HL-60/S4 treated with phorbol 12-myristate 13-acetate at 8.2 ng/mL for 4 days and 3 days (cell line): ENCODE measurements around the gene DPP4.

ENCODE experiments used
- in situ Hi-C: fragments of 300-500 bp; cut with MboI; formaldehyde crosslinking; loops from 2 replicates; pipeline ENCODE4 v1.15.0; 2022; ENCODE audit warnings: low sequenced_read_pairs

The DPP4 gene

DNA sequence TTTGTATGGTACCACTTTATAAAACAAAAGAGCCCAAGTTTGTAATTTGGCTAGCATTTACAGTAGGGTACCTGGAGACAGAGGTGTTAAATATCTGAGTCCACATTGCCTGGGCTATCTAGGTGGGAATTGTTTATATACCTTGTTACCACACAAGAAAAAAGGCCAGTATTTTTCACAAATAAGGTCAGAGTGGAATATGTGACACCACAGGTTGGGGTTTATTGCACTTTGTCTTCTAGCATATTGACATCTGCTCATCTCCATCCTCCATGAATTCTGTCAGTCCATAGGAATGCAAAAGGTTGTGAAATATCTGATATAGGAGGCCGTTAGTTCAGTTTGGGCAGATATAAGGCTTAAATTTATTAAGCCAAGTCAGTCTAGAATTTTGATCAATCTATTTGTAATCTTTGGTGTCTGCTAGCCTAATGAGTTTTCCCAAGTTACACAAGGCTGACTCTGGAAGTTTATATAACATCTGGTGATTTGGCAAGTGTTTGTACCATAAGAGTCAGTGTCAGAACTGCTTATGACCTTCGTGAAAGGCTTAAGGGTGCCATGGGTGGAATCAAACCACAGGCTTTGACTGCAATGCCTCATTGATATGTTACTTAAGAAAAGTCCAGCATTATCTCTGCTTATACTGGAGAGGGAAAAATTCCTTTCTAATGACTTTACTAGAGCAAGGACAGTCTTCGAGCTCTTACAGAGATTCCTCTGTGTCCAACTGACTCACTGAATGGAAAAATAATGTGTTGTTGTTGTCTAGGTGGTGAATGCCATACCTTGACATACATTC is 11.3 kb upstream of the DPP4 start:
- in situ Hi-C loops = no loop called here

- in situ Hi-C loops = no loop called here
These were observed 10.5 kb upstream of the DPP4 start for GRCh38 chr2:162084536-162084935.

DNA sequence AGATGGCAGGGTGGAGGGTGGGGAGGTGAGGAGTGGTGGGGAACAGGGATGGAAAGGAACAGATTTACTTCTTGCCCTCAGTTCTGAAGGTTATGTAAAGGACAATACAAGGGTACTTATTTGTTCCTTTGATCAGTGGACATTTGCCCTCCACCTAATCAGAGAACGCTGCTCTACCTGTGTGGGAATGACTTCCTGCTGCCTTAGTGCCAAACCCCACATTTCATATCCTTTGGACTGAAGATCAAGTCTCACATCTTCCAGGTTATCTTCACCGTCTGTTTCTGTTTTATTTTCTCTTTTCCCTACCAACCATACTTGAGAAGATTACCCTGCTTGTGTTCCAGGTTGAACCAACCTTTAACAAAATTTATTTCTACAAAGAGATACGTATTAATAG is 8.7 kb upstream of the DPP4 start:
- in situ Hi-C loops = no loop called here

- in situ Hi-C loops = no loop called here
These were observed 8.0 kb upstream of the DPP4 start for GRCh38 chr2:162082036-162082435.

GRCh38 chr2:162079514-162079913 is 5.5 kb upstream of the DPP4 start:
- in situ Hi-C loops = no loop called here

DNA sequence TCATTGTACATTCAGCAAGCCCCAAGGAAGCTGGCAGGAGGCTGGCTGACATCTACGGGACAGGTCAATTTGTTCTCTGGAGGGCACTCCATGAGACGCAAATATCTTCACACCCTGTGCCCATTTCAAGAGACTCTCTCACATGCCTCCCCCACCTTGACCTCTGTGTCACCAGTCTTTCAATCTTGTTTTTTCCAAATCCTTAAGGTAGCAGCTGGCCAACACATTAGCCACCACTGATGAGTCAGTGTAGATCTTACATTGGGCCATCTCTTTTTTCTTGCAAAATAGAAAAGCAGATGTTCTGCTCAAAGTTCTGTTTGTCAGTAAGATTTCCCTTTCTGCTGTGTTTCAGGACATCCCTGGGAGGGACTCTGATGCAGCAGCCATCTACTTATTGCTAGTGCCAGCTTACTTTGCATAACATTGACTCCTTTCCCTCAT is 1.7 kb upstream of the DPP4 start:
- in situ Hi-C loops = no loop called here

GRCh38 chr2:162074928-162075688 is 1.1 kb upstream of the DPP4 start:
- in situ Hi-C loops = no loop called here

- in situ Hi-C loops = no loop called here
These were observed 549 bp upstream of the DPP4 start for GRCh38 chr2:162074632-162074895.

DNA sequence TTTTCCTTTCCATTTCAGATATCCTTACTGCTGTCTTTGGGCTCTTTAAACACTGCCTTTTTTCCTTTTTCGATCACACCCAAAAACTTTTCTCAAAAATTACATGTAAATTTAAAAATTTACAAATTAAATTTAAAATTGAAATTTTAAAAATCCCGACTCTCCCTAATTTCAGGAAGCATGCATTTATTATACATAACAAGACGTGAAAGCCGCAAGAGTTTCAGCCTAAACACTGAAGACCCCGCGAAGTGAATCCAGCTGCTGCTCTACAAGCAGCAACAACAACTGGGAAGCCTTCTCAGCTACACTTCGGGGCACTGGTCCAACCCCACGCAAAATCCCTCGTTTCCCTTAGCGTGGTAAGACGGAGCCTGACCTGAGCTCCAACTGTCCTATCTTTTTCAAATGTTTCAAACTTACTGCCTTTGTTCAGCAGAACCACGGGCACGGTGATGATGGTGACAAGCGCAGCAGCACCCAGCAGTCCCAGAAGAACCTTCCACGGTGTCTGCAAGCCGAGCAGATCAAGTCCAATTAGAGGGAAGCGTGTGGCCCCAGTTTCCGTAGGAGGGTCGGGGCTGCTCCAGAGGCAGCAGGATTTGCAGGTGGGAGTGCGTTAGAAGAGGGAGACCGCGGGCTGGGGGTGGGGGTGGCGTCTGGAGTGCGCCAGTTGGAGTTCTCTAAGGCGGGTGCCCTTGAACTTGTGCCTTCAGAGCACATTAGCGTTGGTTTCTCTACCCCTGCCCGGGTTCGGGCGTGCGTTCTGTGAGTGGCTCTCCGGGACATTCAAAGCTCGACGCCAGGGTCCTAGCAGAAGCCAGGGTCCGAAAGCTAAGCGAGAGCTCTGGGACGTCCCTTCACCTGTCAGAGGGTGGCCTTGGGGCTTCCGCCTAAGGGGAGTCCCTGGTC is 783 bp downstream of the DPP4 start:
- in situ Hi-C loops = no loop called here

DNA sequence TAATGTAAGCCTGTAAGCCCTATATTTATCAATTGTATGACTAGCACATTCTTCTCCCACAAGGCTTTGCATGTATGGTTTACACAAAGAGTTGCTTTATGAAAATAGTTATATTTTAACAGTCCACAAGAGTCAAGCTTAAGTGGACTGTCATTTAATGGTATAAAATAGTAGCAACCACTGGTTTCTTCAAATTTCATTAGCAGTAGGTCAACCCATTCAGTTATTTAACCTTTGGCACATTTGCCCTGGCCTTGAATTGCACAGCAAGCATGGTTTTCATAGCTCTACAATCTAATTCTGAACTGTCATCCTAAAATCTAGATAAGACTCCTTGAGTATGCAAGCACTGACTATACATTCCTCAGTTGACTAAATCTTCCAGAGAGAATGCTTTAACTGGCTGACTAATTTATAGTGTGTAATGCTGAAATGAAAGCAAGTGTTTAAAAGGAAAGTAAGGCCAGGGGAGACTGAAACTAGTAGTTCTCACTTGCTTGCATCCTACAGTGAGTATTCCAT is 1.8 kb downstream of the DPP4 start:
- in situ Hi-C loops = no loop called here

GRCh38 chr2:162071001-162071400 is 3.0 kb downstream of the DPP4 start:
- in situ Hi-C loops = no loop called here

DNA sequence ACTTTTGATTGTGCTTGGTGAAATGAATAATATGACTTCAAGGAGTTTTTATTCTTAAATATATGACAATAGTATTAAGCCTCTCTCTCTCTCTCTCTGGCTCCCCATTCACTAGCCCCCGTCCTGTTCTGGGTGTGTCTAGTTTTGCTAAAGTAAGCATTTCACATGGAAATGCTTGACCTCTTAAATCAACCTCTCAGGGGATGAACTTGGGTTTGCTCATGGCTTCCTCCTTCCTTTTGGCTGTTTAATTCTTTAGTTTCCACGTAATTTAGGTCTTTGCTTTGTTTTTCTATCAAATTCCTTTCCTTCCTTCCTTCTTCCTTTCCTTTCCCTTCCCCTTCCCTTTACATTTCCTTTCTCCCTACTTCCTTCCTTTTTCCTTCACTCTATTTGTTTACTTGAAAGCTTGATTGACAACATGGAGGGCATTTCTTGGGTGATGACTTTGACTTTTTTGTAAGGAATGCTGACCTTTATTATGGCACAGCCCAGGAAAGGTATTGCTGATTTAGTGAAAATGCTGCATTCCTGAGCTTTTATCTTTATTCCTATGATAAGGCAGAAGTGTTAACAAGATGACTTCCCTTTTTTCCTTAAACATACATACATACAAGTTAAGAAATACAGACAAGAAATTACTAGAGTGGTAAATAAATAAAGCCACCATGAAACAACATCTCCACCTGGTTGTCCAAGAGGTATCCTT is 3.6 kb downstream of the DPP4 start:
- in situ Hi-C loops = no loop called here

GRCh38 chr2:162069267-162069903 is 4.6 kb downstream of the DPP4 start:
- in situ Hi-C loops = no loop called here

GRCh38 chr2:162067596-162067995 is 6.4 kb downstream of the DPP4 start:
- in situ Hi-C loops = no loop called here

- in situ Hi-C loops = no loop called here
These were observed 8.2 kb downstream of the DPP4 start for GRCh38 chr2:162065767-162066166.

DNA sequence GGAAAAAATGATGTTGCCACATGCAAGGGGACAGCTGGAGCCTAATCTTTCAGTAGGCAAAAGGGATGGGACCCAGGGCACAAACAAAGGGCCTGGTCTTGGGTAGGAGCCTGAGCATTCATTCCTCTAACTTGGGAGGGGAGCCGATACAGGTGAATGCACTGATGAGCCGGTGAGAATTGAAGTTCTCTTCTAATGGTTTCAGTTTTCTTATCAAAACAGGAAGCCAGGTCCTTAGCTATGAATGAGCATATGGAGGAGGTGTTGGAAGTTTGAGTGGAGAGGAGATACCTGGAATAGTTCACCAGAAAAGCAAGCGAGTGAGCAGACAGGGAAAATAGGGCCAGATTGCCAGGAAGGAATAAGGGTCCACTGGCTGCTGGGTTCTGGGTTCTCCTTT is 10.1 kb downstream of the DPP4 start:
- in situ Hi-C loops = no loop called here

DNA sequence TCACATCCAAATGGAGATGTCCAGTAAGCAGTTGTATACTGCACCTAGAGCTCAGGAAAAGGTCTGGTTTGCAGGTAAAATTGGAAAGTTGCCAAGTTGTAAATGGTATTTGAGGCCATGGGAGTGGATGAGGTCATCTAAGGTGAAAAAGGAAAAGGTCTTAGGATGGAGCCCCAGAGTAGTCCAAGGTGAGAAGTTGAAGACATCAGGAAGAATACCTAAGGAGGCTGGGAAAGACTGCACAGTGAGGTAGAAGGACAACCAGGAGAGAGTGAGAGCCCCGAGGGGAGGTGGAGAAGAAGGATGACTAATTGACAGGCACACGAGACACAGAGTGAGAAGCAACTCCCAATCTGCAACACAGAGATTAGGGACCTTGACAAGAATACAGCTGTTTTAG is 10.7 kb downstream of the DPP4 start:
- in situ Hi-C loops = no loop called here

DNA sequence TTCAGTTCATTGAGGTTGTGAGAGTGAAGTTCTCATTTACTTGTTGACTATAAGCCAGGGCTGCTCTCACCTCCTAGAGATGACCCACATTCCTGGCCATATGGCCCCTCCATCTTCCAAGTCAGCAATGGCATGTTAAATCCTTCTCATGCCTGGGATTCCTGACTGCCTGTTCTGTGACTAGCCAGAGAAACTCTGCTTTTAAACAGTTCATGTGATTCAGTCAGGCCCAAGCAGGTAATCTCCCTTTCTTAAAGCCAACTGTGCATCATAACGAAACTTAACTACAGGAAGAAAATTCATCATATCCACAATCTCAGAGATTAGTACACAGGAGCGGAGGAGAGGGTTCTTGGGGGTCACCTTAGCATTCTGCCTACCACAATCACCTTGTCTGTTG is 11.5 kb downstream of the DPP4 start:
- in situ Hi-C loops = no loop called here

DNA sequence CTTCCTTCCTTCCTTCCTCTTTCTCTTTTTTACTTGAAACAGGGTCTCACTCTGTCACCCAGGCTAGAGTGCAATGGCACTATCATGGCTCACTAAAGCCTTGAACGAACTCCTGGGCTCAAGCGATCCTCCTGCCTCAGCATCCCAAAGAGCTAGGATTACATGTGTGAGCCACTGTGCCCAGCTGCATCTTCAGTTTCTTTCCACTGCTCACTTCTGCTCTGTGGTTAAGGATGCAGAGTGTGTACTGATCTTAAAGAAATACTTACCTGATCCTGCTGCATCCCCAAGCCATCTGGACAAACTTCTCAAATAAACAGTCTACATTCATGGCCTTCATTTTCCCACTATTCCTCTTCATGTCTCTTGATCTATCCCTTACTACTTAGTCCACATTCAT is 13.0 kb downstream of the DPP4 start:
- in situ Hi-C loops = no loop called here

DNA sequence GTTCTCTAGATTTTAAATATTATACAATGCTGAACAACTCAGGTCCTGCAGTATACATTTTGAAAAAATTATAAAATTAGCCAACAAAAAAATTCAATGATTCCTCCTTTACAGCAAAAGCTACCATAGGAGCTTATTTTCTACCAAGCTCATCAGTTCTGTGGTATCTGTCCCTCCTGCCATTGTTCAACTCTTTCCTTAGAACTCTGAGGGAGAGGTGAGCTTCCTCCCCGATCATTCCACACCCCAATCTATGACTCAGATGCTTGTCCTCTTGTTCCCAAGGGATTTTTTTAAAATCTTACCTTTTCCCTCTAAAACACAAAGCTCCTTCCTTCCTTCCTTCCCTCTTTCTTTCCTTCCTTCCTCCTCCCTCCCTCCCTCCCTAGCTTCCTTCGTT is 13.5 kb downstream of the DPP4 start:
- in situ Hi-C loops = no loop called here
